ENCODE measurements around the gene MYO5A. TPM values are rescaled to one million over a fixed set of nuclear protein-coding genes. Genes with fewer than 3 reads are reported as not detected.
"Not testable (repeated sequence)": the region's sequence is repeated elsewhere in the genome, so short reads cannot be mapped to it uniquely, and the experiment has no call there.

MYO5A gene
- total and polyA plus RNA-seq, 2 donors (not counting 3 experiments of a cell fraction or from before 2014, with no cell fraction given), result 31.9 to 91.9 TPM

DNA sequence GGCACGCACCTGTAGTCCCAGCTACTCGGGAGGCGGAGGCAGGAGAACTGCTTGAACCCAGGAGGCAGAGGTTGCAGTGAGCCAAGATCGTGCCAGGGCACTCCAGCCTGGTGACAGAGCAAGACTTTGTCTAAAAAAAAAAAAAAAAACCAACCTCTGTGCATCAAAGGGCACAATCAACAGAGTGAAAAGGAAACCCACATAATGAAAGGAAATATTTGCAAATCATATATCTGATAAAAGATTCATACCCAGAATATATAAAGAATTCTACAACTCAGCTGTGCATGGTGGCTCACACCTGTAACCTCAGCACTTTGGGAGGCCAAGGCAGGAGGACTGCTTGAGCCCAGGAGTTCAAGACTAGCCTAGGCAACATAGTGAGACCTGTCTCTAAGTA is 39.2 kb downstream of the MYO5A start:
- Histone ChIP-seq H3K4me1 (ENCODE audit: control insufficient read depth, extremely low read depth, insufficient read depth, low read length) (peaks cover 80% of the 10 kb centered on the region), H3K79me2 (ENCODE audit: control insufficient read depth, insufficient read depth, low read length) (peaks cover 82% of the 10 kb centered on the region)
- DNase-seq (ENCODE audit: low read depth, low spot score); dilution Hi-C loops (cut with MboI; ENCODE audit: extremely low pct_ligation_motif_present, low sequenced_read_pairs); H3K4me3 ChIP-seq (replicated peaks in 1 of 3; ENCODE audit: insufficient read depth in 1 of 3, low read depth in 1 of 3, low read length in 3 of 3); CTCF ChIA-PET; H3K9ac ChIP-seq (replicated peaks; ENCODE audit: extremely low read depth, insufficient read depth, low read length); FAIRE-seq; H3K36me3 ChIP-seq (ENCODE audit: control insufficient read depth in 2 of 2, extremely low read depth in 1 of 2, insufficient read depth in 2 of 2, low read length in 2 of 2); H3K27ac ChIP-seq (ENCODE audit: insufficient read depth, low read depth, low read length); H3K4me2 ChIP-seq (ENCODE audit: insufficient read depth, low read length); H3K9me1 ChIP-seq (replicated peaks; ENCODE audit: control insufficient read depth, extremely low read depth, insufficient read depth, low read length); BruUV-seq (replicated peaks); H3K27me3 ChIP-seq (ENCODE audit: control insufficient read depth in 2 of 2, insufficient read depth in 2 of 2, low read length in 2 of 2); H2AFZ ChIP-seq (ENCODE audit: low read depth, low read length); H4K20me1 ChIP-seq (replicated peaks; ENCODE audit: control insufficient read depth, extremely low read depth, insufficient read depth, low read length); H3K9me3 ChIP-seq (replicated peaks; ENCODE audit: control insufficient read depth, insufficient read depth, low read length); intact Hi-C loops (cut with micrococcal nuclease): not testable (repeated sequence)
- POLR2A ChIA-PET, result interaction anchor here (0.7 kb wide), 1 partner anchor 97 kb away, joined by 7 read pairs; no protein-coding TSS in a partner anchor
- TF ChIP-seq GATA2 (IDR thresholded peaks at IDR 0.05; ENCODE audit: insufficient read depth, insufficient read length, low read depth, low read length), result peak; percentile 41

DNA sequence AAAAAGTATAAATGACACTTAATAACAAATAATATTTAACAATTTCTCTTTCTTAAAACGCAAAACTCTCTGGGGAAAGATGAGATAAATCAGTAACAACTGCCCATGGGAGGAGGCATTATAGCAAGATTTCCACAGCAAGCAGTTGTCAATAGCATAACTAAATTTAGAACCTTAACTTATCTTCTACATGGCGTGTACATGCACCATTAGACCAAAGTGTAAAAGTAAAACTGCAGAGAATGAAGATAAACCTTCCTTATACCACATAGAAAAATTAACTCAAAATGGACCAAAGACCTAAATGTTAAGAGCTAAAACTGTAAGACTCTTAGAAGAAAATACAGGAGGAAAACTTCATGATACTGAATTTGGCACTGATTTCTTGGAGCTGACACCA is 39.9 kb downstream of the MYO5A start:
- Histone ChIP-seq H4K20me1 (replicated peaks; ENCODE audit: control insufficient read depth, extremely low read depth, insufficient read depth, low read length) (no peaks in the 10 kb centered on the region), H3K9me3 (replicated peaks; ENCODE audit: control insufficient read depth, insufficient read depth, low read length) (no peaks in the 10 kb centered on the region), H2AFZ (ENCODE audit: low read depth, low read length) (no peak overlapping the region), H3K9me1 (replicated peaks; ENCODE audit: control insufficient read depth, extremely low read depth, insufficient read depth, low read length) (no peaks in the 10 kb centered on the region), H3K4me2 (ENCODE audit: insufficient read depth, low read length) (no peak overlapping the region), H3K27me3 (ENCODE audit: control insufficient read depth in 2 of 2, insufficient read depth in 2 of 2, low read length in 2 of 2) (no peaks in the 10 kb centered on the region), H3K4me3 (replicated peaks in 1 of 3; ENCODE audit: insufficient read depth in 1 of 3, low read depth in 1 of 3, low read length in 3 of 3) (no peak overlapping the region), H3K4me1 (ENCODE audit: control insufficient read depth, extremely low read depth, insufficient read depth, low read length) (peaks cover 80% of the 10 kb centered on the region), H3K9ac (replicated peaks; ENCODE audit: extremely low read depth, insufficient read depth, low read length) (no peak overlapping the region), H3K36me3 (ENCODE audit: control insufficient read depth in 2 of 2, extremely low read depth in 1 of 2, insufficient read depth in 2 of 2, low read length in 2 of 2) (no peaks in the 10 kb centered on the region), H3K27ac (ENCODE audit: insufficient read depth, low read depth, low read length) (no peak overlapping the region), H3K79me2 (ENCODE audit: control insufficient read depth, insufficient read depth, low read length) (peaks cover 78% of the 10 kb centered on the region)
- CTCF ChIA-PET, result interaction anchor here (1.1 kb wide), 1 partner anchor 48 kb away, joined by 3 read pairs; no protein-coding TSS in a partner anchor
- FAIRE-seq, result no peak
- dilution Hi-C loops (cut with MboI; ENCODE audit: extremely low pct_ligation_motif_present, low sequenced_read_pairs), result no loop called here
- no peak for TF ChIP-seq MYC (IDR thresholded peaks at IDR 0.05; ENCODE audit: low read depth, low read length)
- TF ChIP-seq, protein P1, sequence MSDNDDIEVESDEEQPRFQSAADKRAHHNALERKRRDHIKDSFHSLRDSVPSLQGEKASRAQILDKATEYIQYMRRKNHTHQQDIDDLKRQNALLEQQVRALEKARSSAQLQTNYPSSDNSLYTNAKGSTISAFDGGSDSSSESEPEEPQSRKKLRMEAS (IDR thresholded peaks at IDR 0.05; ENCODE audit: insufficient read depth, insufficient read length), result no peak
- no peak for TF ChIP-seq EZH2 (IDR thresholded peaks at IDR 0.05; ENCODE audit: borderline replicate concordance, low read depth, low read length, severe bottlenecking)
- TF ChIP-seq GATA2 (IDR thresholded peaks at IDR 0.05; ENCODE audit: insufficient read depth, insufficient read length, low read depth, low read length), result no peak
- no peak for TF ChIP-seq JUN (IDR thresholded peaks at IDR 0.05; ENCODE audit: borderline replicate concordance, insufficient read depth, insufficient read length, low read depth)
- TF ChIP-seq POLR2A (IDR thresholded peaks at IDR 0.05; ENCODE audit: low read depth, low read length), result no peak
- TF ChIP-seq, protein P2, sequence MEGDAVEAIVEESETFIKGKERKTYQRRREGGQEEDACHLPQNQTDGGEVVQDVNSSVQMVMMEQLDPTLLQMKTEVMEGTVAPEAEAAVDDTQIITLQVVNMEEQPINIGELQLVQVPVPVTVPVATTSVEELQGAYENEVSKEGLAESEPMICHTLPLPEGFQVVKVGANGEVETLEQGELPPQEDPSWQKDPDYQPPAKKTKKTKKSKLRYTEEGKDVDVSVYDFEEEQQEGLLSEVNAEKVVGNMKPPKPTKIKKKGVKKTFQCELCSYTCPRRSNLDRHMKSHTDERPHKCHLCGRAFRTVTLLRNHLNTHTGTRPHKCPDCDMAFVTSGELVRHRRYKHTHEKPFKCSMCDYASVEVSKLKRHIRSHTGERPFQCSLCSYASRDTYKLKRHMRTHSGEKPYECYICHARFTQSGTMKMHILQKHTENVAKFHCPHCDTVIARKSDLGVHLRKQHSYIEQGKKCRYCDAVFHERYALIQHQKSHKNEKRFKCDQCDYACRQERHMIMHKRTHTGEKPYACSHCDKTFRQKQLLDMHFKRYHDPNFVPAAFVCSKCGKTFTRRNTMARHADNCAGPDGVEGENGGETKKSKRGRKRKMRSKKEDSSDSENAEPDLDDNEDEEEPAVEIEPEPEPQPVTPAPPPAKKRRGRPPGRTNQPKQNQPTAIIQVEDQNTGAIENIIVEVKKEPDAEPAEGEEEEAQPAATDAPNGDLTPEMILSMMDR (IDR thresholded peaks at IDR 0.05; ENCODE audit: extremely low read depth in 1 of 2, insufficient read depth in 1 of 2, low read depth in 1 of 2, low read length in 2 of 2), result no peak
- no peak for TF ChIP-seq POLR2AphosphoS5 (IDR thresholded peaks at IDR 0.05; ENCODE audit: insufficient read depth, low read depth, low read length)
- no peak for TF ChIP-seq FOS (IDR thresholded peaks at IDR 0.05; ENCODE audit: borderline replicate concordance, insufficient read depth, low read length)
- no peak for DNase-seq (ENCODE audit: low read depth, low spot score)
- POLR2A ChIA-PET, result no interaction called here
- intact Hi-C loops (cut with micrococcal nuclease), result no loop called here
- no TSS peak for BruUV-seq (replicated peaks)

Measured in endothelial cell of umbilical vein (primary cell).